ENCODE data around the gene EYS.

DNA sequence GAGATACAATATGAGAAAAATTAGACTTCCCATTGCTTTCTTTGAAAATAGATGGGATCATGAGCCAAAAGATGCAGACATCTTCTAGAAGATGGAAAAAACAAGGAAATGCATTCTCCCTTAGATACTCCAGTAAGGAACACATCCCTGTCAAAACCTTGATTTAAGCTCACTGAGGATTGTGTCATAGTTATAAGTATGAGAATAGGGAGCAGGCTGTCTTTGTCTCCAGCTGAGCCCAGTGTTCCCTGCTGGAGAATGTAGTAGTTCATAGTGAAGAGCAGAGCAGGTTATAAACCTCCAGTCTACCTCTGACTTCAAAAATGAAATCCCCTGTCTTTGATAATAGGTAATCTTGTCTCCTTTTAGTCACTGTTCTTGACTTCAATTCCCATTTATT is 1481.5 kb downstream of the EYS start:
- TF ChIP-seq EZH2 (IDR thresholded peaks at IDR 0.05) (no peak), POLR2AphosphoS5 (IDR thresholded peaks at IDR 0.05; ENCODE audit: borderline replicate concordance, low read depth, low read length) (no peak), FOXP2 (optimal IDR thresholded peaks at IDR 0.05; ENCODE audit: control extremely low read depth, extremely low read length, insufficient read depth) (no peak)

Data from SK-N-MC (cell line).